Breast epithelium (tissue), 4 donors: Measurements from ENCODE around the gene DCLK3. TPM values are rescaled to one million over a fixed set of nuclear protein-coding genes. Genes with fewer than 3 reads are reported as not detected.

ENCODE experiments used
- DNase-seq, 2 donors: peaks; one replicate each; pipeline ENCODE4 v3.0.0-alpha.2; 2019; ENCODE audit warnings: low spot score in 2 of 2
- H3K27ac ChIP-seq, 2 donors: fragments of 200-600 bp; sonication (generic) in 1 of 2; one replicate each; pipeline ENCODE4 v1.5.1; 2016 to 2019; ENCODE audit warnings: mild to moderate bottlenecking in 1 of 2
- H3K27me3 ChIP-seq, 2 donors: fragments of 200-600 bp; sonication (generic) in 1 of 2; one replicate each; pipeline versions ENCODE4 v1.5.1 to v1.6.0; 2017 to 2019; ENCODE audit warnings: control low read depth in 1 of 2, mild to moderate bottlenecking in 1 of 2
- H3K36me3 ChIP-seq: fragments of 200-600 bp; one replicate; pipeline ENCODE4 v1.5.1; 2019
- H3K4me1 ChIP-seq, 2 donors: fragments of 200-600 bp; sonication (generic); one replicate each; pipeline ENCODE4 v1.5.1; 2016 to 2019; ENCODE audit warnings: control low read depth in 1 of 2
- H3K4me3 ChIP-seq, 3 donors: fragments of 200-600 bp; sonication (generic); 1 replicate in 2 of 3; 2 replicates in 1 of 3; pipeline ENCODE4 v1.5.1; 2016 to 2019; ENCODE audit warnings: mild to moderate bottlenecking in 3 of 3, moderate library complexity in 2 of 3
- H3K9me3 ChIP-seq, 2 donors: fragments of 200-600 bp; sonication (generic) in 1 of 2; one replicate each; pipeline ENCODE4 v1.5.1; 2016 to 2019; ENCODE audit warnings: control low read depth in 1 of 2
- POLR2A ChIP-seq: fragments of 450-650 bp; IDR thresholded peaks from one replicate; pipeline ENCODE4 v1.6.1; 2016; ENCODE audit warnings: antibody characterized with exemption, mild to moderate bottlenecking, moderate library complexity
- POLR2AphosphoS5 ChIP-seq, 3 donors: sonication (generic); formaldehyde crosslinking; IDR thresholded peaks; one replicate each; pipeline ENCODE4 v1.6.1; 2017; ENCODE audit warnings: antibody characterized with exemption in 3 of 3
- intact Hi-C: fragments of 100-400 bp; cut with DNase I; formaldehyde crosslinking; loops from one replicate; pipeline ENCODE4 v1.15.1; 2023; ENCODE audit warnings: low total_unique reads
- total RNA-seq, 3 donors: library from RNA; depleted of rRNA; stranded (reverse); fragments of >200 nt; gene quantifications; one replicate each; pipeline ENCODE4 v1.1.0, GENCODE V29; 2016
- TF ChIP-seq, protein P1 (sequence below), 3 donors: fragments of 450-650 bp; IDR thresholded peaks; one replicate each; pipeline ENCODE4 v1.5.1; 2016 to 2017; ENCODE audit warnings: antibody characterized with exemption in 3 of 3, mild to moderate bottlenecking in 3 of 3, moderate library complexity in 3 of 3

The DCLK3 gene
- total RNA-seq, 3 donors from 2014 or later: 0.16 TPM; not detected in 2

DNA sequence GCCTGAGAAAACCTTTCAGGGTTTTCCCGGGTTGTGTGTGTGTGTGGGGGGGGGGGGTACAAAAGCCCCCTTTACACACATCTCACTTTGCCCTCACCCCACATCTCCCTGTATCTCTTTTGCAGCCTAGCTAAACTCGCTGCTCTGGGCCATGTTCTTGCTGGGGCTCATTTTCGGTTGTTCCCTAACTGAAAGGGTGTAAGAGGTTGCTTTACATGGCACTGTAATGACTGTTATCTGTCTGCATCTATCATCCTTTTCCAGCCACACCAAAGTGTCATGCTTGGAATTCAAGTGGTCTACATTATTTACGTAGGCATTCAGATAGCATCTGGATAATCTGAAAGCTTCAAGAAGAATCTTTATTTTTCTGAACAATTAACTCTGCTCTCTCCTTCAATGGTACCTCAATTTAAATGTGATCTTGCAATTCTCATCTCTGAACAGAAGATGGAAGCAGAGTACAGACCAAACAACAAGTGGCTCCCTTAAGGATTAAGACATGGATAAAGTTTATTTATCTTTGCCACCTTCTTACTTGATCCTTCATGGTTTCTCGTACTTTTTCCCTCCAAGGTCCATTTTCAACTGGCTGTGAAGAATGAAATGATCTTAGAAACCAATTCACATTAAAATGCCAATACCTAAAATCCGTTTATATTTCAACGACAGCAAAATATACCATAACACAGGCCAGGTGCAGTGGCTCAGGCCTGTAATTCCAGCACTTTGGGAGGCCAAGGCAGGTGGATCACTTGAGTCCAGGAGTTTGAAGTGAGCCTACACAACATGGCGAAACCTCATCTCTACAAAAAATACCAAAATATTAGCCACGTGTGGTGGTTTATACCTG is 34.9 kb downstream of the DCLK3 start:
- no peaks in the 10 kb centered on the region for H3K9me3 ChIP-seq

DNA sequence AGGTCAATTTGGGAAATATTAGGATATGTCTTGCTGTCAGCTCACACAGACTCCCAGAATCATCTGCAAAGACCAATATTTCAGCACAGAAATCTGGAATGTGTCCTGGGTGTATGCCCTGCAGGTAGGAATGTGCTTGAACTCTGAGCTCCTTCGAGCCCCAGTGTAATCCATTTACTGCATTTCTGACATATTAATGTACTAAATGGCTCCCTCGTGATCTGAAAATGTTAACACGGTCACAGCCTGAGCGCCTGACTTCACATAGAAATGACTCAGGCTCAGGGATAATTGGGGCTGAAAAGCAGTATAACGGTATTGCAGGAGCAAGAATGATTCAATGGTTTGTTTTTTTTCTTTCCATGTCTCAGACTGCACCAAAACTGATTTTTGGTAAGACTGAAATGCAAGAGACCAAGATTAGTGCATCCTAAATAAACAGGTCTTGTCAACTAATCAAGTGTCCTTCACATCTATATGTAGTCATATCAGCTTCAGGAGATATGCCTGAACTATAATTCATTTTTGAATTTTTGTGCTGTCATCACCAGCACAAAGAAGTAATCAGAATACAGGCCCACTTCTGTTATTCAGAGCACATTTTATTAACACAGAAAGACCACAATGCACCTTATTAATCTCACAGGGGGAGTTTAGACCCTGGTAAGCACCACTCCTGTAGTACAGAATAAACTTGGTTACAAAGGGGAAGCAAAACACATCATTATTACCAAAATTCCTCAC is 49.8 kb downstream of the DCLK3 start:
- intact Hi-C loops: no loop called here
- TF ChIP-seq POLR2AphosphoS5 (IDR thresholded peaks at IDR 0.05) (no peak), POLR2A (no peak)
- TF ChIP-seq, protein P1, sequence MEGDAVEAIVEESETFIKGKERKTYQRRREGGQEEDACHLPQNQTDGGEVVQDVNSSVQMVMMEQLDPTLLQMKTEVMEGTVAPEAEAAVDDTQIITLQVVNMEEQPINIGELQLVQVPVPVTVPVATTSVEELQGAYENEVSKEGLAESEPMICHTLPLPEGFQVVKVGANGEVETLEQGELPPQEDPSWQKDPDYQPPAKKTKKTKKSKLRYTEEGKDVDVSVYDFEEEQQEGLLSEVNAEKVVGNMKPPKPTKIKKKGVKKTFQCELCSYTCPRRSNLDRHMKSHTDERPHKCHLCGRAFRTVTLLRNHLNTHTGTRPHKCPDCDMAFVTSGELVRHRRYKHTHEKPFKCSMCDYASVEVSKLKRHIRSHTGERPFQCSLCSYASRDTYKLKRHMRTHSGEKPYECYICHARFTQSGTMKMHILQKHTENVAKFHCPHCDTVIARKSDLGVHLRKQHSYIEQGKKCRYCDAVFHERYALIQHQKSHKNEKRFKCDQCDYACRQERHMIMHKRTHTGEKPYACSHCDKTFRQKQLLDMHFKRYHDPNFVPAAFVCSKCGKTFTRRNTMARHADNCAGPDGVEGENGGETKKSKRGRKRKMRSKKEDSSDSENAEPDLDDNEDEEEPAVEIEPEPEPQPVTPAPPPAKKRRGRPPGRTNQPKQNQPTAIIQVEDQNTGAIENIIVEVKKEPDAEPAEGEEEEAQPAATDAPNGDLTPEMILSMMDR (IDR thresholded peaks at IDR 0.05): no peak
- H3K4me3 ChIP-seq: no peak overlapping the region

More for the DNA sequence above, 34.9 kb downstream of the DCLK3 start:
- Histone ChIP-seq H3K4me1 (no peaks in the 10 kb centered on the region), H3K27me3 (no peaks in the 10 kb centered on the region), H3K4me3 (no peak overlapping the region), H3K36me3 (no peaks in the 10 kb centered on the region), H3K27ac (no peak overlapping the region)
- DNase-seq: no peak
- intact Hi-C loops: no loop called here
- TF ChIP-seq POLR2AphosphoS5 (IDR thresholded peaks at IDR 0.05) (no peak), POLR2A (no peak)
- TF ChIP-seq, protein P1 (IDR thresholded peaks at IDR 0.05): peak in 2 of 3 donors; percentile 76 to 80

DNA sequence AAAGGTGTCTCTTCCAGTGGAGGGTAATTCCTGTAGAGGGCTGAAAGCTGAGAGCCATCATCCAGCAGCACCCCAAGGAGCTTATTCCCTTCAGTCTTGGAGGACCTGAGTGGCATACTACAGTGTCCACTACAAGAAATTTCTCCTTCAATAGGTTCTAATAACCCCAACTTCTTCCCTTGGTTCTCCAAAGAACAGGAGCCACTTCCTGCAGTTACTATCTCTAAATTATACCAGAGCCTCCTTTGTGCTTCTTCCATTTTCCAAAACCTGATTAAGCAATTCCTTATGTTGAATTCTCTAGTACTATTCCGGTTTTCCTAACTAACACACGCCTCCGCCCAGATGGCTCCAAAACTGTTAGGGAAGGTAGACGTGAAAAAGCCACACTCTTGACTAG is 50.4 kb downstream of the DCLK3 start:
- Histone ChIP-seq H3K9me3 (no peaks in the 10 kb centered on the region), H3K36me3 (no peaks in the 10 kb centered on the region), H3K27ac (no peak overlapping the region), H3K27me3 (no peaks in the 10 kb centered on the region), H3K4me1 (no peaks in the 10 kb centered on the region), H3K4me3 (no peak overlapping the region)
- intact Hi-C loops: no loop called here
- TF ChIP-seq, protein P1 (IDR thresholded peaks at IDR 0.05): no peak
- TF ChIP-seq POLR2A (no peak), POLR2AphosphoS5 (IDR thresholded peaks at IDR 0.05) (no peak)
- no peak for DNase-seq

More for the DNA sequence above, 49.8 kb downstream of the DCLK3 start:
- H3K36me3 ChIP-seq: no peaks in the 10 kb centered on the region
- H3K27ac ChIP-seq: no peak overlapping the region
- no peaks in the 10 kb centered on the region for H3K27me3 ChIP-seq
- no peaks in the 10 kb centered on the region for H3K4me1 ChIP-seq
- no peaks in the 10 kb centered on the region for H3K9me3 ChIP-seq
- DNase-seq: no peak

DNA sequence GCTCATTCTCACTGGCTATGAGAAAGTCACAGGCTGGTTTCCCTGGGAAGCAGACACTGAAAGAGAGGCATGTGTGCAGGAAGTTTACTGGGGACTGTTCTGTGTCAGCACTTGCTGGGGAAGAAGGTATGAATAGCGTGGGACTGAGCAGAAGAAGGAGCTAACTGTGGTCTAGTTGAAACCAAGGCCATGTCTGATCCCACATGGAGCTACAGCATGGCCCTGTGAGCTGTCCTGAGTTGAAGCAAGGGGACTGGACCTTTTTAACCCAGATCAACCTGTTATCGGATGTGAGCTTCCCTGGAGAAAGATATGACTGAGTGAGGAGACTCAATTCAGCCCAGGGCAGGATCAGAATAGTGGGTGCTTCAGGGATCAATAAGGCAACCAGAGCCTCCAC is 53.7 kb downstream of the DCLK3 start:
- Histone ChIP-seq H3K36me3 (no peaks in the 10 kb centered on the region), H3K4me1 (no peaks in the 10 kb centered on the region), H3K4me3 (no peak overlapping the region), H3K27me3 (no peaks in the 10 kb centered on the region), H3K27ac (no peak overlapping the region), H3K9me3 (no peaks in the 10 kb centered on the region)
- DNase-seq: no peak
- TF ChIP-seq POLR2A (no peak), POLR2AphosphoS5 (IDR thresholded peaks at IDR 0.05) (no peak)
- TF ChIP-seq, protein P1 (IDR thresholded peaks at IDR 0.05): no peak
- intact Hi-C loops: no loop called here
